ENCODE measurements around the gene BDKRB2.

- TF ChIP-seq CTCF (conservative IDR thresholded peaks at IDR 0.05; ENCODE audit: low read depth, low read length) (no peak), EZH2 (IDR thresholded peaks at IDR 0.05; ENCODE audit: borderline replicate concordance, low read depth, low read length, poor library complexity, severe bottlenecking) (no peak)
These were observed 1.8 kb downstream of the BDKRB2 start for GRCh38 chr14:96206461-96206860.

All from A673 (cell line).